Adrenal gland (tissue), 5 donors: ENCODE data around the gene H2BK1.

Experiments used
- CTCF ChIP-seq, 6 experiments: fragments of 450-650 bp in 4 of 6; fragments of 200-600 bp in 2 of 6; sonication (generic) in 1 of 6; IDR thresholded peaks; 1 replicate in 5 of 6; 2 replicates in 1 of 6; pipeline versions ENCODE4 v1.5.1 to v1.8.0; 2016 to 2021; ENCODE audit warnings: antibody characterized with exemption in 6 of 6, mild to moderate bottlenecking in 2 of 6, moderate library complexity in 1 of 6
- POLR2A ChIP-seq, 2 donors: fragments of 450-650 bp; IDR thresholded peaks; one replicate each; pipeline ENCODE4 v1.6.1; 2017; ENCODE audit warnings: antibody characterized with exemption in 2 of 2, mild to moderate bottlenecking in 2 of 2, moderate library complexity in 1 of 2
- donor health status: DM: no; HTN: no; CAD: no.

- no peak for TF ChIP-seq CTCF (IDR thresholded peaks at IDR 0.05)
- no peak for TF ChIP-seq POLR2A (IDR thresholded peaks at IDR 0.05)
Measured at GRCh38 chr7:151192002-151192539, 18.2 kb downstream of the H2BK1 start.
